ENCODE data around the gene SMG6.

- TF ChIP-seq POLR2A (IDR thresholded peaks at IDR 0.05; ENCODE audit: low read length) (no peak), GATA1 (IDR thresholded peaks at IDR 0.05; ENCODE audit: low read depth, low read length) (no peak)
Observed at GRCh38 chr17:2065949-2066400, 237.6 kb downstream of the SMG6 start.

All from erythroblast (primary cell).